NCI-H226 (cell line): ENCODE measurements around the gene PDE4C.
A peak's percentile ranks its signal among the peaks of the same experiment; 100 is the strongest.
"Not testable (repeated sequence)": the region's sequence is repeated elsewhere in the genome, so short reads cannot be mapped to it uniquely, and the experiment has no call there.

Experiments
- DNase-seq: peaks from one replicate; pipeline ENCODE4 v3.0.0-alpha.2; 2015

Gene PDE4C

DNA sequence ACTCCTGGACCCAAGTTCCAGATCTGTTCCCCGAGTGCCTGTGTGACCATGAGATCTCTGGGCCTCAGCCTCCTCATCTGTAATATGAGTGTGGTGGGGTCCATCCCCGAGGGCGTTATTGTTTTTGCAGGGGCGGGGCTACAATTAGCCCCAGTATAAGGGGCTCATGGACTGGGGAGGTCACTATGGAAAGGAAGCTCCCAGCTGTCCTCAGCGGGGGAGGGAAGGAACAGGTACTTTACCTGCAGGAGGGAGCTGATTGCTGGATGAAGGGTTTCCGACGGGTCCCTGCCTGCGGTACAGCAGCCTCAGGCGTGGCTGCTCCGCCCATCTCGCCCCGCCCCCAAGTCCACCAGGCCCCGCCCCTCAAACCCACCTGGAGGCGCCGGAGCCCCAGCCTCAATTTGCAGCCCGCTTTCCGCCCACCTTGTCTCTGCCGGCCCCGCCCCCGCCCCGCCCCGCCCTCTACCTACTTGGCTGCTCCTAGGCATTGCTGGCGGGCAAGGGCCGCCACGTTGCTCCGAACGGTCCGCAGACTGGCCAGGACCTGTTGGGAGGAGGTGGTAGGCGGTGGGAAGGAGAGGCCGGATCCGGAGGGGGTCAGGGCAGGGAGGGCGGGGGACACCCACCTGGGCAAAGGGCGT is 5.5 kb downstream of the PDE4C start:
- no peak for DNase-seq

DNA sequence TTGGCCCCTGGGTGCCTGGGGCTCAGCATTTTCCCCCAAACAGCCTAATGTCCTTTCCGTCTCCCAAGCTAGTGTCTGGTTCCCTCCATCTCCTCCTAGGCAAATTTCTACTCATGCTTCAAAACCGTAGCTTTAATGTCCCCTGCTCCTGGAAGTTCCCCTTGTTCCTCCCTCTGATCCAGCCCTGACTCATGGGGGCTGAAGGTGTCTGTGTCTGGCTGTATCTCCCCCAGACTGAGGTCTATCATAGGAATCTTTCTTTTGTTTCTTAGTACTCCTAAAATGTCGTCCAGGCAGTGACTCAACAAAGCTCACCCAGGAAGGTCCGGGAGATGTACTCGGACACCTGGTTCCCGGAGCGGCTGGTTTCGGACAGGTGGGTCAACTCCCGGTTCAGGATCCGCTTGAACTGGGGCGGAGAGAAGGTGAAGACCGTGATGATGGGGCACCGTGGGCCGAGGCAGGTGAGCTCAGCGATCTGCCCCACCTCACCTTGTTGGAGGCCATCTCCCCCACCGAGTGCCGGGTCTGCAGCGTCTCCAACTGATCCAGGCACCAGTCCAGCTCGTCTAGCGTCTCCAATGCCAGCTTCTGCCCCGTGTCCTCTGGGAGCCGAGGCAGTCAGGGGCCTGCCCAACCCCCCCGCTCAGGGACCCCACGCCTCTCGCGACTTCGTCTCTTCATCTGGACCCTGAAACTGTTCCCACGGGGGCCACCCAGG is 6.2 kb downstream of the PDE4C start:
- no peak for DNase-seq

DNA sequence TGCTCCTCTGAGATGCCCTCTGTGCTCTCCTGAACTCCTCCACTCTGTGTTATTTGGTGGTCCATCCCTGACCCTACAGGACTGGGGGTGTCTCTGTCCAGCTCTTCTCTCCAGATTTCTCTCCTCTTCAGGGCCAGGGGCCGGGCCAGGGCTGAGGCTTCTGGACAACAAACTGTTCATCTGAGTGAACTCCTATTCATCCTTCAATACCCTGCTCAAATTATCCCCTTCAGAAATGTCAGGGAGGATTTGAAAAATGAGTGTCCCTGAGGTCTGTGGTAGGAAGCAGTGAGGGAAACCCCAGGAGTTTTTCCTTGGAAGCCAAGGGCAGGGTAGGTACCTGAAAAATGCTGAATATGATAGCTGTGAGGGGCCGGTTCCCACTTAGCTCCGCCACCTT is 7.6 kb downstream of the PDE4C start:
- no peak for DNase-seq

DNA sequence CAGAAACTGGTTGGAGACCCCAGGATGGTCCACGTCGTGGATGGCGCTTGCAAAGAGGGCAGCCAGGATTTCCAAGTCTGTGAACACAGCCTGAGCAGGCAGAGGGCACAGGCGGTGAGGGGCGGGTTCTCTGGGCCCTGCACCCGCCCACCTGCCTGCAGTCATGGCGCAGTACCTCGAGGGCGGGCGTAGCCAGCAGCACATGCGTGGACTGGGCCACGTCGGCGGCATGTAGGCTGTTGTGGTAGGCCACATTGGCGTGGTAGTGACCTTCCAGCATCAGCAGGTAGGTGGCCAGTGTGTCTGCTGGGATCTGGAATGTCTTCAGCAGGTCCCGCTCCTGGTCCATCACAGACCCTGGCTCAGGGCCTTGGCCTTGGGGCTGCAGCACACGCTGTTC is 8.1 kb downstream of the PDE4C start:
- no peak for DNase-seq

GRCh38 chr19:18216789-18217188 is 9.4 kb downstream of the PDE4C start:
- DNase-seq: no peak

DNA sequence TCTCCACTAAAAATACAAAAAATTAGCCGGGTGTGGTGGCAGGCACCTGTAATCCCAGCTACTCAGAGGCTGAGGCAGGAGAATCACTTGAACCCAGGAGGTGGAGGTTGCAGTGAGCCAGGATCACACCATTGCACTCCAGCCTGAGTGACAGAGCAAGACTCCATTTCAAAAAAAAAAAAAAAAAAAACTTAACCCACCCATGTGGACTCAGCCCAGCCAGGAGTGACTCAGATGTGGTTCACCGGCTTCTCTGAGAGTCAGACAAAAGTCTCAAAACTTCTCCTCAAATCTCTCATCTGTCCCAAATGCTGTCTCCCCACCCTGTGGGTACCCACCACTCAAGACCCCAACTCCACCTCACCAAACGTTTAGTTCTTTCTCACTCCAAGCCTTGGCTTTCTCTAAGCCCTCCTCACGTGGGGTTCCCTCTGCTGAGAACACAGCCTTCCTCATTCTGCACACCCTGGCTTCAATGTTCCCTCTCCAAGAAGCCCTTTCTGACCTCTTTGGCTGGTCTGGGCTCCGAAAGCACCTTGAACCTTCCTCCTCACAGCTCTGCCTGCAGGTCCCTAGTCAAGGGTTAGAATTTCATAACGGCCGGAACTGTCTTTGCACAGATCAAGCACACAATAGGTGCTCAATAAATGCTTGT is 11.3 kb downstream of the PDE4C start:
- DNase-seq: peak; percentile 38

- no peak for DNase-seq
These were observed 14.6 kb downstream of the PDE4C start for GRCh38 chr19:18211683-18212082.

DNA sequence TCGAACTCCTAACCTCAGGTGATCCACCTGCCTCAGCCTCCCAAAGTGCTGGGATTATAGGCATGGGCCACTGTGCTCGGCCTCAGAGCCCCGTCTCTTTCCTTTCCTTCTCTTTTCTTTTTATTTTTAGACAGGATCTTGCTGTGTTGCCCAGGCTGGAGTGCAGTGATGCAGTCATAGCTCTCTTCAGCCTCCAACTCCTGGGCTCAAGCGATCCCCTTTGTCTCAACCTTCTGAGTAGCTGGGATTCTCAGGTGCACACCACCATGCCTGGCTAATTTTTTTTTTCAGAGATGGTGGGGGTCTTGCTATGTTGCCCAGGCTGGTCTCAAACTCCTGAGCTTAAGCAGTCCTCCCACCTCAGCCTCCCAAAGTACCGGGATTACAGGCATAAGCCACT is 16.3 kb downstream of the PDE4C start:
- DNase-seq: not testable (repeated sequence)

- DNase-seq: peak; percentile 80
These were observed 17.9 kb downstream of the PDE4C start for GRCh38 chr19:18208098-18208951.

GRCh38 chr19:18206018-18206417 is 20.2 kb downstream of the PDE4C start:
- no peak for DNase-seq

GRCh38 chr19:18205200-18205892 is 20.9 kb downstream of the PDE4C start:
- DNase-seq: peak; percentile 21

GRCh38 chr19:18204394-18205199 is 21.6 kb downstream of the PDE4C start:
- DNase-seq: no peak

- peak; percentile 100 for DNase-seq
These were observed 22.3 kb downstream of the PDE4C start, which contains the start of gene RAB3A for GRCh38 chr19:18203863-18204393. RAB3A (minus strand) TSS chr19:18204042; CDS start chr19:18202740, 1,302 bp downstream.

GRCh38 chr19:18203408-18203862 is 22.8 kb downstream of the PDE4C start:
- no peak for DNase-seq

GRCh38 chr19:18202778-18203407 is 23.3 kb downstream of the PDE4C start:
- DNase-seq: no peak

GRCh38 chr19:18202397-18202777 is 23.9 kb downstream of the PDE4C start:
- DNase-seq: no peak

DNA sequence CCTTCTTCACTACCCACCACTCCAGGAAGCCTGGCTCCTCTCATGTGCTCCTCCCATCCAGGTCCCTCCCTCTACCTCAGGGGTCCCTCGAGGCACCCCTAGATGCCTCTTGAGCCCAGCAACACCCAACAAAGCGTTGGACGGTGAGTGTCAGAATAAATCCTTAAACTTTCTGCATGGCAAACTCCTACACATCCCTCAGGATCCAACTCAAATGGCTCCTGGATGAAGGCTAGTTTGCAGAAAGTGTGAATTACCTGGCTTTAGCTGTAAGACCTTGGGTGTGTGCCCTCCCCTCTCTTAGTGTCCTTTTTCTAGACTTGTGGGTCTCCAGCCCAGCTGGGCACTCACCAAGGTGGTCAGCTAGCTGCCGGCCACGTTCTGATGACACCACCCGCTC is 27.9 kb downstream of the PDE4C start:
- no peak for DNase-seq

- no peak for DNase-seq
These were observed 28.3 kb downstream of the PDE4C start for GRCh38 chr19:18197941-18198340.

- no peak for DNase-seq
These were observed 28.9 kb downstream of the PDE4C start for GRCh38 chr19:18197306-18197705.

- no peak for DNase-seq
These were observed 29.8 kb downstream of the PDE4C start for GRCh38 chr19:18196511-18196845.
